HEK293 (cell line): ENCODE results near the gene SH3RF3.

Source experiments
- CTCF ChIA-PET: fragments of 350-600 bp; formaldehyde crosslinking; extraction: SDS; loops from one replicate; lab custom pipeline; 2021; ENCODE audit warnings: antibody characterized with exemption; lab: Yijun Ruan, JAX
- POLR2A ChIA-PET: fragments of 300-600 bp; formaldehyde crosslinking; extraction: SDS; loops from one replicate; lab custom pipeline; 2020; ENCODE audit warnings: antibody characterized with exemption, inconsistent platforms; lab: Yijun Ruan, JAX
- H3K27ac ChIP-seq: fragments of 200-500 bp; sonication (Bioruptor generic); 2 replicates; pipeline ENCODE4 v1.5.1; 2014; ENCODE audit warnings: low read depth, low read length, control low read depth, inconsistent platforms; ENCODE audit errors: extremely low read depth
- H3K36me3 ChIP-seq, 2 experiments: fragments of 200-500 bp in 1 of 2; sonication (Bioruptor generic) in 1 of 2; 1 replicate in 1 of 2; 2 replicates in 1 of 2; pipeline ENCODE4 v1.5.1; 2014 to 2017; ENCODE audit warnings: inconsistent platforms in 2 of 2, low read length in 2 of 2; ENCODE audit not compliant: control insufficient read depth in 2 of 2, insufficient read depth in 1 of 2
- H3K4me1 ChIP-seq: fragments of 200-500 bp; sonication (Bioruptor generic); 2 replicates; pipeline ENCODE4 v1.5.1; 2014; ENCODE audit warnings: mild to moderate bottlenecking, low read length, inconsistent platforms; ENCODE audit not compliant: control insufficient read depth, insufficient read depth
- H3K4me3 ChIP-seq: 2 replicates; pipeline ENCODE4 v1.5.1; 2011; ENCODE audit warnings: low read depth, mild to moderate bottlenecking, control low read depth, low read length, moderate library complexity
- H3K9me3 ChIP-seq: fragments of 200-500 bp; sonication (Bioruptor generic); 2 replicates; pipeline ENCODE4 v1.5.1; 2014; ENCODE audit warnings: low read depth, low read length, inconsistent platforms; ENCODE audit not compliant: control insufficient read depth, insufficient read depth
- AEBP2 ChIP-seq: fragments of 450-650 bp; formaldehyde crosslinking; IDR thresholded peaks from 2 replicates; pipeline ENCODE4 v1.5.1; 2016; ENCODE audit warnings: missing biosample characterization, missing genetic modification characterization, borderline replicate concordance
- BCL11A ChIP-seq: fragments of 450-650 bp; formaldehyde crosslinking; IDR thresholded peaks from 2 replicates; pipeline ENCODE4 v1.5.1; 2016; ENCODE audit warnings: low read depth, missing biosample characterization, missing genetic modification characterization
- GLIS2 ChIP-seq: fragments of 450-650 bp; formaldehyde crosslinking; IDR thresholded peaks from 2 replicates; pipeline ENCODE4 v1.5.1; 2016; ENCODE audit warnings: missing biosample characterization, missing genetic modification characterization
- KLF8 ChIP-seq: fragments of 450-650 bp; formaldehyde crosslinking; IDR thresholded peaks from 2 replicates; pipeline ENCODE4 v1.5.1; 2016; ENCODE audit warnings: missing biosample characterization, missing genetic modification characterization
- PRDM1 ChIP-seq: fragments of 450-650 bp; formaldehyde crosslinking; IDR thresholded peaks from 2 replicates; pipeline ENCODE4; 2016; ENCODE audit warnings: missing biosample characterization, missing genetic modification characterization
- RBAK ChIP-seq: fragments of 450-650 bp; formaldehyde crosslinking; IDR thresholded peaks from 2 replicates; pipeline ENCODE4 v1.5.1; 2016; ENCODE audit warnings: missing biosample characterization, missing genetic modification characterization
- YY2 ChIP-seq: fragments of 450-650 bp; formaldehyde crosslinking; IDR thresholded peaks from 2 replicates; pipeline ENCODE4 v1.5.1; 2016; ENCODE audit warnings: missing biosample characterization, missing genetic modification characterization
- ZFP41 ChIP-seq: fragments of 450-650 bp; formaldehyde crosslinking; IDR thresholded peaks from 2 replicates; pipeline ENCODE4 v1.5.1; 2016; ENCODE audit warnings: missing biosample characterization, missing genetic modification characterization, borderline replicate concordance
- ZNF132 ChIP-seq: fragments of 450-650 bp; formaldehyde crosslinking; IDR thresholded peaks from 2 replicates; pipeline ENCODE4 v1.5.1; 2017; ENCODE audit warnings: missing biosample characterization, missing genetic modification characterization, borderline replicate concordance
- ZNF157 ChIP-seq: fragments of 450-650 bp; formaldehyde crosslinking; IDR thresholded peaks from 2 replicates; pipeline ENCODE4 v1.5.1; 2016; ENCODE audit warnings: missing biosample characterization, missing genetic modification characterization
- ZNF175 ChIP-seq: fragments of 450-650 bp; formaldehyde crosslinking; IDR thresholded peaks from 2 replicates; pipeline ENCODE4 v1.5.1; 2016; ENCODE audit warnings: missing biosample characterization, missing genetic modification characterization
- ZNF248 ChIP-seq: fragments of 450-650 bp; formaldehyde crosslinking; IDR thresholded peaks from 2 replicates; pipeline ENCODE4 v1.5.1; 2017; ENCODE audit warnings: missing biosample characterization, missing genetic modification characterization
- ZNF266 ChIP-seq: fragments of 450-650 bp; formaldehyde crosslinking; IDR thresholded peaks from 2 replicates; pipeline ENCODE4 v1.5.1; 2016; ENCODE audit warnings: missing biosample characterization, missing genetic modification characterization, low read depth
- ZNF292 ChIP-seq: fragments of 450-650 bp; formaldehyde crosslinking; IDR thresholded peaks from 2 replicates; pipeline ENCODE4 v1.5.1; 2016; ENCODE audit warnings: low read depth, missing biosample characterization, missing genetic modification characterization, borderline replicate concordance
- ZNF311 ChIP-seq: fragments of 450-650 bp; formaldehyde crosslinking; IDR thresholded peaks from 2 replicates; pipeline ENCODE4 v1.5.1; 2017; ENCODE audit warnings: missing biosample characterization, missing genetic modification characterization, borderline replicate concordance
- ZNF391 ChIP-seq: fragments of 450-650 bp; formaldehyde crosslinking; IDR thresholded peaks from 2 replicates; pipeline ENCODE4 v1.5.1; 2016; ENCODE audit warnings: low read depth, missing biosample characterization, missing genetic modification characterization, borderline replicate concordance
- ZNF404 ChIP-seq: fragments of 450-650 bp; formaldehyde crosslinking; IDR thresholded peaks from 2 replicates; pipeline ENCODE4 v1.5.1; 2017; ENCODE audit warnings: missing biosample characterization, missing genetic modification characterization
- ZNF514 ChIP-seq: fragments of 450-650 bp; formaldehyde crosslinking; IDR thresholded peaks from 2 replicates; pipeline ENCODE4 v1.5.1; 2016; ENCODE audit warnings: missing biosample characterization, missing genetic modification characterization
- ZNF560 ChIP-seq: fragments of 450-650 bp; formaldehyde crosslinking; IDR thresholded peaks from 2 replicates; pipeline ENCODE4 v1.5.1; 2017; ENCODE audit warnings: missing biosample characterization, missing genetic modification characterization, borderline replicate concordance
- ZNF596 ChIP-seq: fragments of 450-650 bp; IDR thresholded peaks from 2 replicates; pipeline ENCODE4 v1.5.0; 2018; ENCODE audit warnings: missing biosample characterization, mild to moderate bottlenecking, missing genetic modification characterization, moderate library complexity
- ZNF610 ChIP-seq: fragments of 450-650 bp; formaldehyde crosslinking; IDR thresholded peaks from 2 replicates; pipeline ENCODE4 v1.5.1; 2016; ENCODE audit warnings: missing biosample characterization, missing genetic modification characterization, borderline replicate concordance
- ZNF621 ChIP-seq: fragments of 450-650 bp; formaldehyde crosslinking; IDR thresholded peaks from 2 replicates; pipeline ENCODE4 v1.5.1; 2017; ENCODE audit warnings: missing biosample characterization, missing genetic modification characterization
- ZNF677 ChIP-seq: fragments of 450-650 bp; IDR thresholded peaks from 2 replicates; pipeline ENCODE4 v1.5.0; 2018; ENCODE audit warnings: missing biosample characterization, mild to moderate bottlenecking, missing genetic modification characterization, moderate library complexity
- ZNF776 ChIP-seq: fragments of 450-650 bp; formaldehyde crosslinking; IDR thresholded peaks from 2 replicates; pipeline ENCODE4 v1.5.0; 2017; ENCODE audit warnings: missing biosample characterization, missing genetic modification characterization, borderline replicate concordance
- ZNF777 ChIP-seq: fragments of 450-650 bp; formaldehyde crosslinking; IDR thresholded peaks from 2 replicates; pipeline ENCODE4 v1.5.1; 2017; ENCODE audit warnings: missing biosample characterization, missing genetic modification characterization, borderline replicate concordance
- TF ChIP-seq, protein P1 (sequence below): fragments of 450-650 bp; formaldehyde crosslinking; IDR thresholded peaks from 2 replicates; pipeline ENCODE4 v1.5.1; 2016; ENCODE audit warnings: missing biosample characterization, missing genetic modification characterization, low read depth
- TF ChIP-seq, protein P2 (sequence below): fragments of 450-650 bp; formaldehyde crosslinking; IDR thresholded peaks from 2 replicates; pipeline ENCODE4 v1.5.1; 2016; ENCODE audit warnings: missing biosample characterization, missing genetic modification characterization
- TF ChIP-seq, protein P3 (sequence below): fragments of 450-650 bp; formaldehyde crosslinking; IDR thresholded peaks from 2 replicates; pipeline ENCODE4 v1.5.1; 2016; ENCODE audit warnings: missing biosample characterization, missing genetic modification characterization
- TF ChIP-seq, protein P4 (sequence below): fragments of 450-650 bp; formaldehyde crosslinking; IDR thresholded peaks from 2 replicates; pipeline ENCODE4 v1.5.1; 2017; ENCODE audit warnings: missing biosample characterization, missing genetic modification characterization

Gene SH3RF3

DNA sequence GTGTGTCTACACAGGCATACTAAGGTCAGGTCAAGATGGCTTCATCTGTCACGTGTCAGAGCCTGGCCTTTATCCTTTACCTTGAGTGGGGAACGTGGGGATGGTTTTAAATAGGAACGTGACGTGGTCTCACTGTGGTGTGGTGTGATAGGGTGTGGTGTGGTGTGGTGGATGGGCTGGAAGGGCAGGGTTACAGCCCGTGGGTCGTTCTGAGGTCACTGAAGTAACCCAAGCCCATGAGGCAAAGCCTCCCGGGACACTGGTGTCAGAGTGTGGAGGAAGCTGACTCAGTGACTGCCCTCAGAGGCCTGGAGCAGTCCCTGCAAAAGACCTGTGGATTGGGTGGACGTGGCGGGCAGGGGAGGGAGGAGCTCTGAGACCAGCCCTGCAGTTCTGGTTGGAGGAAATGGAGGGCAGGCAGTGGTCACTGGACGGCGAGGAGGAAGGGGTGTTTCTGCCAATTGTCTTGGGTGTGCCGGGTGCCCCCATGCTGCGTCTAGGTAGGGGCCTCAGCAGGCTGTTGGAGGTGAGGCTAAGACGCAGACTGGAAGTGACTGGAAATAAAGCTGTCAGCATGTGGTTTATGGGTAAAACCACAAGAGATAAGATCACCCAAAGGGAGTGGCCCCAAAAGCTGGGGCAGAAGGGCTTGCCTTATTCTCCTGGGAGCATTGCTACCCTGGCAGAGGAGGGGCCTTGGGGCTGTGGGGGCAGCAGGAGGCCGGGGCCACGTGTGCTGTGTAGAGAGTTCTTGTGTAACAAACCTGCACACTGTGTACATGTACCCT, 84.8 kb downstream of the SH3RF3 start:
- H3K27ac ChIP-seq: peak overlapping the region; percentile 69; the same call in 1 of the 2 replicates
- no peak for TF ChIP-seq ZNF776 (tag by site-specific recombination)
- TF ChIP-seq ZNF266 (tag by site-specific recombination): no peak
- peak; percentile 35; the same call in 1 of the 2 replicates for TF ChIP-seq ZNF610 (tag by site-specific recombination)
- TF ChIP-seq RBAK (tag by site-specific recombination): no peak
- no peak for TF ChIP-seq ZNF621 (tag by site-specific recombination)
- TF ChIP-seq ZNF514 (tag by site-specific recombination): no peak
- no peak for TF ChIP-seq PRDM1 (tag by site-specific recombination)
- TF ChIP-seq, protein P1, sequence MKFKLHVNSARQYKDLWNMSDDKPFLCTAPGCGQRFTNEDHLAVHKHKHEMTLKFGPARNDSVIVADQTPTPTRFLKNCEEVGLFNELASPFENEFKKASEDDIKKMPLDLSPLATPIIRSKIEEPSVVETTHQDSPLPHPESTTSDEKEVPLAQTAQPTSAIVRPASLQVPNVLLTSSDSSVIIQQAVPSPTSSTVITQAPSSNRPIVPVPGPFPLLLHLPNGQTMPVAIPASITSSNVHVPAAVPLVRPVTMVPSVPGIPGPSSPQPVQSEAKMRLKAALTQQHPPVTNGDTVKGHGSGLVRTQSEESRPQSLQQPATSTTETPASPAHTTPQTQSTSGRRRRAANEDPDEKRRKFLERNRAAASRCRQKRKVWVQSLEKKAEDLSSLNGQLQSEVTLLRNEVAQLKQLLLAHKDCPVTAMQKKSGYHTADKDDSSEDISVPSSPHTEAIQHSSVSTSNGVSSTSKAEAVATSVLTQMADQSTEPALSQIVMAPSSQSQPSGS (tag by site-specific recombination): no peak
- TF ChIP-seq, protein P2, sequence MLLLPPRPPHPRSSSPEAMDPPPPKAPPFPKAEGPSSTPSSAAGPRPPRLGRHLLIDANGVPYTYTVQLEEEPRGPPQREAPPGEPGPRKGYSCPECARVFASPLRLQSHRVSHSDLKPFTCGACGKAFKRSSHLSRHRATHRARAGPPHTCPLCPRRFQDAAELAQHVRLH (tag by site-specific recombination): peak; percentile 94
- TF ChIP-seq, protein P3, sequence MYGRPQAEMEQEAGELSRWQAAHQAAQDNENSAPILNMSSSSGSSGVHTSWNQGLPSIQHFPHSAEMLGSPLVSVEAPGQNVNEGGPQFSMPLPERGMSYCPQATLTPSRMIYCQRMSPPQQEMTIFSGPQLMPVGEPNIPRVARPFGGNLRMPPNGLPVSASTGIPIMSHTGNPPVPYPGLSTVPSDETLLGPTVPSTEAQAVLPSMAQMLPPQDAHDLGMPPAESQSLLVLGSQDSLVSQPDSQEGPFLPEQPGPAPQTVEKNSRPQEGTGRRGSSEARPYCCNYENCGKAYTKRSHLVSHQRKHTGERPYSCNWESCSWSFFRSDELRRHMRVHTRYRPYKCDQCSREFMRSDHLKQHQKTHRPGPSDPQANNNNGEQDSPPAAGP (tag by site-specific recombination): peak; percentile 99
- TF ChIP-seq YY2: no peak
- no peak for TF ChIP-seq ZNF157 (tag by site-specific recombination)
- TF ChIP-seq GLIS2 (tag by site-specific recombination): peak; percentile 84
- TF ChIP-seq ZNF777: no peak
- TF ChIP-seq, protein P4, sequence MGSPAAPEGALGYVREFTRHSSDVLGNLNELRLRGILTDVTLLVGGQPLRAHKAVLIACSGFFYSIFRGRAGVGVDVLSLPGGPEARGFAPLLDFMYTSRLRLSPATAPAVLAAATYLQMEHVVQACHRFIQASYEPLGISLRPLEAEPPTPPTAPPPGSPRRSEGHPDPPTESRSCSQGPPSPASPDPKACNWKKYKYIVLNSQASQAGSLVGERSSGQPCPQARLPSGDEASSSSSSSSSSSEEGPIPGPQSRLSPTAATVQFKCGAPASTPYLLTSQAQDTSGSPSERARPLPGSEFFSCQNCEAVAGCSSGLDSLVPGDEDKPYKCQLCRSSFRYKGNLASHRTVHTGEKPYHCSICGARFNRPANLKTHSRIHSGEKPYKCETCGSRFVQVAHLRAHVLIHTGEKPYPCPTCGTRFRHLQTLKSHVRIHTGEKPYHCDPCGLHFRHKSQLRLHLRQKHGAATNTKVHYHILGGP (tag by site-specific recombination): no peak
- no peak for TF ChIP-seq ZNF560
- peak; percentile 81; the same call in 1 of the 2 replicates for TF ChIP-seq BCL11A (tag by site-specific recombination)
- no peak for TF ChIP-seq ZNF175 (tag by site-specific recombination)
- peak; percentile 91 for TF ChIP-seq KLF8 (tag by site-specific recombination)
- no peak for TF ChIP-seq AEBP2 (tag by site-specific recombination)
- TF ChIP-seq ZNF404 (tag by site-specific recombination): no peak
- TF ChIP-seq ZNF248 (tag by site-specific recombination): no peak
- no peak for TF ChIP-seq ZFP41
- no peak for TF ChIP-seq ZNF391 (tag by site-specific recombination)
- TF ChIP-seq ZNF292: no peak
- TF ChIP-seq ZNF132 (tag by site-specific recombination): no peak
- no peak for TF ChIP-seq ZNF596 (tag by site-specific recombination)
- TF ChIP-seq ZNF677 (tag by site-specific recombination): no peak
- no peak for TF ChIP-seq ZNF311

More for the DNA sequence above, 84.8 kb downstream of the SH3RF3 start:
- no peak overlapping the region for H3K4me3 ChIP-seq
- H3K36me3 ChIP-seq: no peaks in the 10 kb centered on the region
- H3K9me3 ChIP-seq: no peaks in the 10 kb centered on the region
- POLR2A ChIA-PET: interaction anchor here (0.7 to 1.5 kb wide), 7 partner anchors 13 to 91 kb away, joined by 3 read pairs; partner anchors contain the start of gene SH3RF3
- peaks cover 40% of the 10 kb centered on the region for H3K4me1 ChIP-seq
- CTCF ChIA-PET: no interaction called here
